Transverse colon (tissue), 3 donors: Measurements from ENCODE around the gene NPC1L1.

ENCODE experiments used
- POLR2A ChIP-seq: fragments of 450-650 bp; IDR thresholded peaks from one replicate; pipeline ENCODE4 v1.6.1; 2016; ENCODE audit warnings: antibody characterized with exemption, mild to moderate bottlenecking, moderate library complexity
- TF ChIP-seq, protein P1 (sequence below), 5 experiments: fragments of 200-600 bp in 3 of 5; fragments of 450-650 bp in 2 of 5; sonication (generic) in 3 of 5; IDR thresholded peaks; 1 replicate in 2 of 5; 2 replicates in 3 of 5; pipeline ENCODE4 v1.5.1; 2016 to 2017; ENCODE audit warnings: antibody characterized with exemption in 5 of 5, inconsistent platforms in 3 of 5, mild to moderate bottlenecking in 2 of 5, moderate library complexity in 1 of 5

DNA sequence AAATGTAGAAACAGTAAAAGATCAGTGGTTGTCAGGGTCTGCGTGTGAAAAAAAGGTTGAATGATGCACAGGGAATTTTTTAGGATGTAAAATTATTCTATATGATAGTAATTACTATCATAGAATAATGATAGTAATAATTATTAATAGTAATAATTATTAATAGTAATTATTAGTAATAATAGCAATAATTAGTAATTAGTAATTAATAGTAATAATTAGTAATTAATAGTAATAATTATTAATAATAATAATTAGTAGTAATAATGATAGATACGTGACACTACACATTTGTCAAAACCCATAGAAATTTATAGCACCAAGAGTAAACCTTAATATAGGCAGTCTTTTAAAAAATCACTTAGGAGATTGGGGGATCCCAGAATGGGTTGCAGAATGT lies 46.2 kb downstream of the NPC1L1 start:
- TF ChIP-seq, protein P1, sequence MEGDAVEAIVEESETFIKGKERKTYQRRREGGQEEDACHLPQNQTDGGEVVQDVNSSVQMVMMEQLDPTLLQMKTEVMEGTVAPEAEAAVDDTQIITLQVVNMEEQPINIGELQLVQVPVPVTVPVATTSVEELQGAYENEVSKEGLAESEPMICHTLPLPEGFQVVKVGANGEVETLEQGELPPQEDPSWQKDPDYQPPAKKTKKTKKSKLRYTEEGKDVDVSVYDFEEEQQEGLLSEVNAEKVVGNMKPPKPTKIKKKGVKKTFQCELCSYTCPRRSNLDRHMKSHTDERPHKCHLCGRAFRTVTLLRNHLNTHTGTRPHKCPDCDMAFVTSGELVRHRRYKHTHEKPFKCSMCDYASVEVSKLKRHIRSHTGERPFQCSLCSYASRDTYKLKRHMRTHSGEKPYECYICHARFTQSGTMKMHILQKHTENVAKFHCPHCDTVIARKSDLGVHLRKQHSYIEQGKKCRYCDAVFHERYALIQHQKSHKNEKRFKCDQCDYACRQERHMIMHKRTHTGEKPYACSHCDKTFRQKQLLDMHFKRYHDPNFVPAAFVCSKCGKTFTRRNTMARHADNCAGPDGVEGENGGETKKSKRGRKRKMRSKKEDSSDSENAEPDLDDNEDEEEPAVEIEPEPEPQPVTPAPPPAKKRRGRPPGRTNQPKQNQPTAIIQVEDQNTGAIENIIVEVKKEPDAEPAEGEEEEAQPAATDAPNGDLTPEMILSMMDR (IDR thresholded peaks at IDR 0.05) = no peak
- TF ChIP-seq POLR2A = no peak
